ENCODE data around the gene TSEN2.
"Not testable (repeated sequence)": the region's sequence is repeated elsewhere in the genome, so short reads cannot be mapped to it uniquely, and the experiment has no call there.

The TSEN2 gene

DNA sequence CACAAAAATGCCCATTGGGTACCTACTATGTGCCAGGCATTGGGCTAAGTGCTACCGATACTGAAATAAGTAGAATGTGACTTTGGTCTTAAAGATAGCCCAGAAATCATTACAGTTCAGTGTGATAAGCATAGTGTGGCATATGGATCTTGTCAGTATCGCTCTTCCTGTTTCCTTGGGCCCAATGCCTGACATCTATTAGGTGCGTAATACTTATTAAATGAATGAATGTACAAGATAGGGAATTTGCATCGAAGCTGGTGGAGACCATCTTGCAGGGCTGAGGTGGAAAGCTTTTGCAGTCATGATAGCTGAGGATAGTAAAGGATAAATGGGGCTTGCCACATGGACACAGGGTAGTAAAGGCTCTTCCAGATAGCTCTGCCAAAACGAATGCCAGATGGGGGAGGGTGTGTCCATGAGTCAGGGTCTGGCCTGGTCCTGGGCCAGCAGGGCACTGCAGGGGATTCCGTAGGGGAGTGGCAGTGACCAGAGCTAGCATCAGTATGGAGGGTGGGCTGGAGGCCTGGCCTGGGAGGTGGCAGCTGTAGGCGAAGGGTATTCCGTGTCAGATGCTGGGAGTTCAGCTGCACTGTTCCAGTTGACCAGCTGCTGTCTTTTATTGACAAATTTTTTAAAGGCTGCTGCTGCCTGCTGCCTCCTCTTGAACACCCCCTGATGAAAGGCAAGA lies 23.5 kb downstream of the TSEN2 start:
- DNase-seq, result no peak

DNA sequence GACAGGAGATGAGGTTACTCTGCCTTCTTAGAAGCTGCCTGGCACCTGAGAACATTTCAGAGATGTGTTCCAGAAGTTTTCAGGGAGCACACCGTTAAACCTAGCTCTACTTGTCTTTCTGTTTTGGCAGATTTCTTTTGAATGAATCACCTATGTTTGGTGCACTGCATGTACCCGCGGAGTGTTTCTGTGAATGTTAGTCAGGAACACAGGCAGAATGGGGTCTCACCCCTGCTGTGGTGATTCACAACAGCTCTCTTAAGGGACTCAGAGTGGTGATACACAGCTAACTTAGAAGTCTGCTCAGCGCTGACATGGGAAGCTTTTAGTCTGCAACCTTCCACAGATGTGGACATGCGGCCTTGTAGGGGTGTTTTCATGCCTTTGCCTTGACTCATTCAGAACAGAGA lies 24.0 kb downstream of the TSEN2 start:
- DNase-seq, result no peak

DNA sequence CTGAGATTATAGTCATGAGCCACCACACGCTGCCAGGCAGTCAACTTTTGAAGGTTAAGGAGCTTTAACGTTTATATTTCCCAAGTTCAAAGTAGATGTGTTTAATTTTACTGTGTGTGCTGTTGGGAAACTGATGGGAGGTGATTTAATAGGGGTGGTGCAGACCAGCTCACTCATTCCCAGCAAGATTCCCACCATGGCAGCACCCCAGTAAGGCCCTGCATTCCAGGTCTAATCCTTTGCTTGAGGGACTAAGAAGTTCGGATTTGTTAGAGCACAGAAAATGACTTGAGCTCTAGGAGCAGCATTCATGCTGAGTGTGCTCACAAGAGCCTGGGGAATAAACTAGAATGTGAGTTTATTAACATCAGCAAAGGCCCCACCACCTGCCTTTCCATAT lies 25.2 kb downstream of the TSEN2 start:
- no peak for DNase-seq

DNA sequence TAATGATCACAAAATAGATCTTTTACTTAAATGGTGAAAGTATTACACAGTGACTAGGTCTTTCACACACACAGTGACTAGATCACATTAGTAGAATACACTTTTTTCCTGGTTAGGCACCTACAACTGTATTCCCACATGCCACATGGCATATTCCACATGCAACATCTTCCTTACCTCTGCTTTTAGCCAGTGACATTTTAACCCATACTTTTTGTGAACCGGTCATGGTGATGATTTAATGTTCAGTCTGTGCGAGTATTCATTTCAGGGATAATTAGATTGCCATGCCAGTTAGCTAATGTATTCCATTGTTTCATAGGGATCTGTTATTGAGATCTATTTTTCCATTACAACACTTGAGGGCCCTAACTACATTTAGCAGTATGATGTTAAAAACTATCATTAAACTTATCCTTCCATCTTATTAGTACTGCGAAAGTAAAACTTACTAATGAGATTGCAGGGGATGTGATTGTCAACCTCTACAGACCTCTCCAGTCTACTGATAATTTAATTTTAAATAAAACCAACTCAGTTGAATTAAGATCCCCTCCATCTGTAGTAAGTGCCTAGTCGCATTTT lies 28.3 kb downstream of the TSEN2 start:
- no peak for DNase-seq

DNA sequence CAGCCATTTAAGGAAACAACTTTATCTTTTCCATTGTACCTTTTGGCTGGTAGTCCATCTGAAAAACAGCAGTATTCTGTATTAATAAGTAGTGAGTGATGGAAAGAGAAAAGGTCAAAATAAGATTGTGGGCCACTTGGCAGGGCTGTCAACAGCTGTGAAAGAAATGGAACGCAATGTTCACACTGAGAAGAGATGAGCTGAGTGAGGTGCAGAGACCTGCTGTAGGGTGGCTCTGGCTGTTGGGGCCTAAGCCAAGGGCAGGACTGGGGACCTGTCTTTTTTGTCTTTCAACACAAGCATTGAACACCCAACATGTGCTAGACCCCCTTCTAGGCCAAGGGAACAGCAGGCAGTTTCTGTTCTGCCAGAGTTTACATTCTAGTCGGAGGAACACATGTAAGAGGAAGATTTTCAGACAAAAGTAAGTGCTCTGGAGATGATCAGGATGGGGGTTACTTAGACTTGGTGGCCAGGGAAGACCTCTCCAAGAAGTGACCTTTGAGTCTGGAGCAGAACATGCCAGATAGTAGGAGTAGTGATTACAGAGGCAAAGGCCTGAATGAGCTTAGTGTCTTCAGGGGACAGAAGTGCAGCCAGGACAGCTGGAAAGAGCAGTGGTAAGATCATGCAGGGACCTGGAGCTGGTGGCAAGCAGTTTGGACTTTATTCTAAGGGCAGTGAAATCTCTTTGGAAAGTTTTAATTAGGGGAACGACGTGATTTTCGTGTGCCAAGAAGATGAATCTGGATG lies 29.6 kb downstream of the TSEN2 start:
- DNase-seq, result no peak

DNA sequence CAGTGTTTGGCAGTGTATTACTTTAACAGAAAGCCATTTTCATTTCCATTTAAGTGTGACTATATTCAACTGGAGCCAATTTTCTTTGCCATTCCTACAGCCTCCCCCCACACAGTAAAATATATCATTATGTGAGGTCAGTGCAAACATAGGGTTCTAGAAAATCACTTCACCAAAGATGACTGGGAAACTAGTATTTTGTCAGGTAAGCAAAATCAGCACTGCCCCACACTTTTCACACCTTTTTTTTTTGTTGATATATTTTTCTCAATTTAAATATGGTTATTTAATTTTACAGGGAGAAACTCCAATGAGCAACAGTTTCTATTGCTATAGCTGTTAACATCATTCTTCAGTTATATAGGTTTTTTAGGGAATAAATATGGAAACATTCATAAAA lies 31.4 kb downstream of the TSEN2 start:
- no peak for DNase-seq

DNA sequence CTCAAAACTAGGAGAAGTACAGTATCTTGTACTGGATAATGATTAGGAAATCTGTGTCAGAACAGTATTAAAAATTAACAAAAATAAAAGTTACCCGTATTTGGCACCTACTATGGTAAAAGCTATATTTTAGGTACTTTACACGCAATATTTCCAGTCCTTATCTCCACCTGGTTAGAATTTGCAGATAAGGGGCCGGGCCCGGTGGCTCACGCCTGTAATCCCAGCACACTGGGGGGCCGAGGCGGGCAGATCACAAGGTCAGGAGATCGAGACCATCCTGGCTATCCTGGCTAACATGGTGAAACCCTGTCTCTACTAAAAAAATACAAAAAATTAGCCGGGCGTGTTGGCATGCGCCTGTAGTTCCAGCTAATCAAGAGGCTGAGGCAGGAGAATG lies 32.6 kb downstream of the TSEN2 start:
- no peak for DNase-seq

DNA sequence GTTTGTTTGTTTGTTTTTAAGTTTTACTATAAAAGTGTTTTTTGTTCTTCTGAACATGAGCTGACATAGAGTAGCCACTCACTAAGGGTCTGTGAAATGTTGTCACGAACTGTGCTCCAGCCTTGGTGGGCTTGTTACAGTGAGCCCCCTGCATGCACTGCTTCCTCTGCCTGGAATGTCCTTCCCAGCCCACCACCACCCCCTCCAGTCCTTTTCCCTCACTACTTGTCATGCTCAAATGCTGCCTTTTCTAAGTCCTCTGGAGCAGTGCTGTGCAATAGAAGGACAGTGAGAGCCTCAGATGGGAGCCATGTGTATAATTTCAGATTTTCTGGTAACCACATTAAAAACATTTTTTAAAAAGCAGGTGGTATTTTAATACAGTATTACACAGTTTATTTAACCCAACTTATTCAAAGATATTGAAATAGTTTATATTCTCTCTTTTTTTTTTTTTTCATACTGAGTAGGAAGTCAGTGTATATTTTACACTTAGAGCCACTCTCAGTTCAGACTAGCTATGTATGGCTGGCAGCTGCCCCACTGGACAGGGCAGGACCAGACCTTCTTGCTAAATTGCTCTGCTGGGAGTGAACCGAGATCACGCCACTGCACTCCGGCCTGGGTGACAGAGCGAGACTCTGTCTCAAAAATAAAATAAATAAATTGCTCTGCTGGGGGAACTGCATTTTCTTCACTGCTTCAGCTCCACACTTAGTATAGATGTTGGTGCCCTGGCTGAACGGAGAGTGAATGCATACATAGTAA lies 34.2 kb downstream of the TSEN2 start:
- no peak for DNase-seq

DNA sequence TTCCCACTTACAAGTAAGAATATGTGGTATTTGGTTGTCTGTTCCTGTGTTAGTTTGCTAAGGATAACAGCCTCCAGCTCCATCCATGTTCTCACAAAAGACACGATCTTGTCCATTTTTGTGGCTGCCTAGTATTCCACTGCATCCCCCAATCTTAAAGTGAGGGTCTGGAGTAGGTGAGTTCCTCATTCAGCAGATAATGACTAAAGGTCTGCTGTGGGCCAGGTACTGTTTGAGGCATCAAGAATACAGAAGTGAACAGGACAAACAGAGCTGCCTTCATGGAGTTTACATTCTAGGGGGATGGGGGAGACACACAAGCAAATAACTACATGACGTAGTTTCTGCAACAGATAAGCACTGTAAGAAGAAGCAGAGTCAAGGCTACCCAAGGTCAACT lies 36.7 kb downstream of the TSEN2 start:
- no peak for DNase-seq

DNA sequence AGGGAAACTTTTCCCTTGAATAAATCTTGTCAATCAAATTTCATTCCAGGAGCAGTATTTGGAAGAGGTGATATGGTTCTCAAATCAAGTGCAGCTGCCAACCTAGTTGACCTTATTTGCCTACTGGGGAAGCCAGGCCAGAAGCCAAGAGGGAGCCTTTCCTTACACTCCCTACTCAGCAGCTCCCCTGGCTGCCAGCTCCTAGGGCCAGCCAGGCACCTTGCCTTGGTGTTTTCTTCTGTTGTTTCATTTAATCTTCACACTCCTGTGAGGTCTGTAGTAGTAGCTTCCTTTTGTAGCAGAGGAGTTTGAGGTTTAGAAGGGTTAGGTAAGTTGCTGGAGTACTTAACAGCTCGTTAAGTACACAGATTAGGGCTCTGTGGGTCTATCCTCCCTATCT lies 38.4 kb downstream of the TSEN2 start:
- no peak for DNase-seq

DNA sequence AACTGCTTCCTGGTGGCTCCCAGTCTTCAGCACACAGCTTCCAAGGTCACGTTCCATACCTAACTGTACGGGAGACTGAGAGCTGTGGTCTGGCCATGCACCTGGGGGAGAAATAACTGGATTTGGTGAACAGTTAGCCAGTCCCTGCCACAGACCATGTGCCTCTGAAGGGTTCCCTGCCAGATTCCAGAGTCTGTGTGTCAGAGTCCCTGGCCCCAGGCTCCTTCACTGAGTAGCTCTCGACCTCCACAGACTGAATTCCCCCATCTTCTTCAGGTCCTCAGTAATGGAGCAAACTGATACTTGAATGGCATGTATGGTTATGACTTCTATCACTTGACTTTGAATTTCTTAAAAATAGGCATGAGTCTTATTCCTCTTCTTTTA lies 43.5 kb downstream of the TSEN2 start:
- no peak for DNase-seq

DNA sequence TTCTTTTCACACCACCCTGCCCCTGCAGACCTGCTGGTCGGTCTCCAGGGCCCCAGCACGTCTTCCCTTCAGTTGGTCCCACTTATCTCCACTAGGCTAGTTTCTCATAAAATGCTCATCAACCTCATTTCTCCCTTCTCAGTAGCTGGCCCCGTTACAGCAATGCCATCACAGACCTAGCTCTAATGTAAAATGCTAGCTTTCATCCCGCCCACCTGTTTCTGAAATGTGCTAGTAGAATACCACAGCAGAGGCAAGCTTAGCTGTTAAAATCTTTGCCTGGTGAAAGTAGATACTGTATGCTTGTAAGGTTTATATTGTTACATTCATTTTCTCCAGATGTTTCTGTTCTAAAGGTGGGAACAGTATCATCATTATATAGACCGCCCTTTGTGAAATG lies 47.9 kb downstream of the TSEN2 start:
- no peak for DNase-seq

DNA sequence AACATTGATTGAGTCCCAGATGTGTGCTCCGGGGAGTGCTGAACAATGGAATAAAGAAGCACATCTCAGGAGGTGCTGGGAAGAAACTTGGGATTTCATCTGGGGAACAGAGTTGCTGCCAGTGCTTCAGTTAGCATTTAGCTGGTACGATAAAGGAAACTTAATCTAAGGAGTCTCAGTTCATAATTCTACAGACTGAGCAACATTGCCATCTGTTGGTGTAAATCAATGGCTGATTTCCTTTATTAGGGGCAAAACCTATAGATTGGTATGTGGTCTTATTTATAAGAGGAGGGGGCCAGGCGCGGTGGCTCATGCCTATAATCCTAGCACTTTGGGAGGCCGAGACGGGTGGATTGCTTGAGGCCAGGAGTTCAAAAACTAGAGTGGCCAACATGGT lies 52.1 kb downstream of the TSEN2 start:
- no peak for DNase-seq

DNA sequence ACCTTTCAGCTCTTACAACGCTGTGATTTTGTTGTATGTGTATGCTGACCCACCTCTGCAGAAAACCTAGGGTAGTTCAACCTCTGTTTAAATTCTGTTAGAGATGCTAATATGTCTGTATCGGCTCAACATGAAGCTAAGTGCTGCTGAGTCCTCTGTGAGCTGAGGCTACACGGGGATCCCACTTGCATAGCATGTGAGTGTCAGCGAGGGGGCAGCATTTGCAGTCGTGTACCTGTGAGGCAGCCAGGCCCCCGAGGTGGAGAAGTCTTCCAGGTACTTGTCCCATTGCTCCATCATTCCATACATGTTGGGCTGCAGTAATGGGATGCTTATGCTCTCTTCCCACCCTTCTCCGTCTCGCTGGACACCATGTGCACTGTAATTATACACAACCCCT lies 57.3 kb downstream of the TSEN2 start:
- DNase-seq, result no peak

DNA sequence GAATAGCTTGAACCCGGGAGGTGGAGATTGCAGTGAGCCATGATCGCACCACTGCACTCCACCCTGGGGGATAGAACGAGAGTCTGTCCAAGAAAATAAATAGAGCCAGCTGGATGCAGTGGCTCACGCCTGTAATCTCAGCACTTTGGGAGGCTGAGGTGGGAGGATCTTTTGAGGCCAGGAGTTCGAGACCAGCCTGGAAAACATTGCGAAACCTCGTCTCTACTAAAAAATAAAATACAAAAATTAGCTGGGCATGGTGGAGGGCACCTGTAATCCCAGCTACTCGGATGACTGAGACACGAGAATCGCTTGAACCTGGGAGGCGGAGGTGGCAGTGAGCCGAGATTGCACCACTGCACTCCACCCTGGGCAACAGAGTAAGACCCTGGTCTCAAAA lies 59.2 kb downstream of the TSEN2 start:
- not testable (repeated sequence) for DNase-seq

DNA sequence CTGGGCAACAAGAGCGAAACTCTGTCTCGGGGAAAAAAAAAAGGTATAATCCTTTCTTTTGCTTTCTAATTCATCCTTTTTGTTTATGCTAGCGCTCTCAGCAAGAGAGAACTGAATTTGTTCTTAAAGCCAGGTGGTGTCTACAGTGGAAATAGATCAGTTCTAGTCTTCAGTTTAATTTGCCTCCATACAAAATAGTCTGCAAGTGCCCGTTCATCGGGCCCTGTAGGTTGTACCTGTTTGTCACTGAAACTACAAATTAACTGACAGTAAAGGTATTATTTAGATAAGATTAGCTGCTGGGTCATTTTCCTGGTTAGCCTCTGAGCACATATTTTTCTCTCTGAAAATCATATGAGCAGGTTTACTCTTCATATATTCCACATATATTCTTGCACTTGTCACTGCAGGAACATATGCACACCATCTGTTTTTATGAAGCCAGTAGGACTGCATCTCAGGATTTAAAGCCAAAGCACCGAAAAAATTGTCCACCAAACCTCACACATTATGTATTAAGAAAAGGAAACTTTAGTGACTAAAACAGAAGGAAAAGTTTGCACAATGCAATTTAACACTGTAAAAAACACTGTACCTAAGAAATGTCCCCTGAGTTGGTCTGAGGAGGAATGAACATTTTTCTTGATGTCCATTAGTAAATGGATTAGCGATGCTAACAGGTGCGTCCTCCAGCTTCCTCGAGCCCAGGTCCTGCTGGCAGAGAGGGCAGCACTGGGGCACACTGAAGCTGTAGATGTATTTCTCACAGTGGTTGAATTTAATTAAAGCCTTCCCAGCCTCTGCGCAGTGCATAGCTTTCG lies 60.6 kb downstream of the TSEN2 start:
- no peak for DNase-seq

DNA sequence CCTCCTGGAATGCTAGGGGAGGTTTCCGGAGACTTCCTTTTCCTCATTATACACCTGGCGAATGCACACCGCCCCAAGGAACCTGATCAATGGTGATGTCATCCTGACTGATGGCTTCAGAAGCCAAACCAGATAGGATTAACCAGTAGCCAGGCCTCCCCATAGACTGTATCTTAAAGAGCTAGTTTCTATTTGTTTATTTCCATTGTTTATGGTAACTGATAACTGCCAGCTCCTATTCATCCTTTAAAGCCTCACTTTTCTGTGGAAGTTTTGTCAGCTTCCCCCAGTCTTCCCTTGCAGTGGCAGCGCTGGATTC lies 61.2 kb downstream of the TSEN2 start, which contains the start of gene MKRN2OS:
MKRN2OS (minus strand) TSS at position 27 of the 319 bp plus-strand sequence. CDS start 35 bp downstream, outside the sequence.
- no peak for DNase-seq

DNA sequence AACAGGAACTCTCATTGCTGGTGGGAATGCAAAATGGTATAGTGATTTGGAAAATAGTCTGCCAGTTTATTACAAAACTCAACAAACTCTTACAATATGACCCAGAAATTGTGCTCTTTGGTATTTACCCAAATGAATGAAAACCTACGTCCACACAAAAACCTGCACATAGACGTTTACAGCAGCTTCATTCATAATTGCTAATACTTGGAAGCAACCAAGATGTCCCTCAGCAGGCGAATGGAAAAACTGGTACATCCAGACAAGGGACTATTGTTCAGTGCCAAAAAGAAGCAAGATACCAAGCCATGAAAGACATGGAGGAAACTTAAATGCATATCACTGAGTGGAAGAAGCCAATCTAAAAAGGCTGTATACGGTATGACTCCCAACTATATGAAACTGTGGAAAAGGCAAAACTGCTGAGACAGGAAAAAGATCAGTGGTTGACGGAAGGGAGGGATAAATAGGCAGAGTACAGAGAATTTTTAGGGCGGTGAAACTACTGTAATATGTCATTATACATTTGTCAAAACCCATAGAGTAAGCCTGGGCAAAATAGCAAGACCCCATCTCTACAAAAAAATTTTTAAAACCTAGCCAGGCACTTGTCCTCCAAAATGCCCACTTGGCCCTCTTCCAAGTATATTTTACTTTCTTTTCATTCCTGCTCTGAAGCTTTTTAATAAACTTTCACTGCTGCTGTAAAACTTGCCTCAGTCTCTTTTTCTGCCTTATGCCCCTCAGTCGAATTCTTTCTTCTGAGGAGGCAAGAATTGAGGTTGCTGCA lies 65.9 kb downstream of the TSEN2 start:
- DNase-seq, result no peak

DNA sequence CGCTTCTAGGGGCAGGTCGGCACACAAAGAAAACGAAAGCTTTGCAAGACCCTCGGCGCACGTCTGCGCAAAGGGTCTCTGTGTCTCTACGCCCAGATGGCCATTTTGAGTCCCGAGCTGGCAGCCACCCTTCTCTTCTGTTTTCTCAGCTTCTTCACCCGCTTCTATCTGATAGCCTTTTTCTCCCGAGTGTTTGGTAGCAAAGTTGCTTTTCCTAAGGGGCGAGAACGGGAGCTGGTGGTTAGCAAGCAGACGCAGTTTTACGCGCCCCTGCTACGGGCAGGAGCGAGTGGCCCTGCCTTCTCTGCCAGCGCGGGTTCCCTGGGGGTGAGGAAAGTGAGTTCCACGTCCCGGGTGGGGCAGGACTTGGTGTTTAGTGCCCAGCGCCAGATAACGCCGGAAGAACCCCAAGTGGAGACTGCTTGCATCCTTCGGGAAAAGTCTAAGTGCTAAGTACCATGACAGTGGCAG lies 69.7 kb downstream of the TSEN2 start:
- no peak for DNase-seq

DNA sequence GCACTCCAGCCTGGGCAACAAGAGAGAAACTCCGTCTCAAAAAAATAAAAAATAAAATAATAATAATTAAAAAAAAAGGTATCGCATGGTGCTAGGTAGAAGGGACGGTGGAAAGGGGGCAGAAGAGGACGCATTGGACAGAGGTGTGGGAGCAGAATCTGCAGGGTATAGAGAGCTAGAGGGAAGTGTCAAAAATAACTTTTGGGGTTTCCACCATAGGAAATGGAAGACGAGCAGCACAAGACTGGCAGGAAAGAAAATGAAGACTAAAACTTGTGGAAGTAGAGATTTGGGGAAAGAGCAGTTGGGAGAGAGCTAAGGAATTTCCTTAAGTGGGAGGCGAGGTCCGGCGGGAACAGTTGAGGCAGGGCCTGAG lies 72.0 kb downstream of the TSEN2 start:
- no peak for DNase-seq

DNA sequence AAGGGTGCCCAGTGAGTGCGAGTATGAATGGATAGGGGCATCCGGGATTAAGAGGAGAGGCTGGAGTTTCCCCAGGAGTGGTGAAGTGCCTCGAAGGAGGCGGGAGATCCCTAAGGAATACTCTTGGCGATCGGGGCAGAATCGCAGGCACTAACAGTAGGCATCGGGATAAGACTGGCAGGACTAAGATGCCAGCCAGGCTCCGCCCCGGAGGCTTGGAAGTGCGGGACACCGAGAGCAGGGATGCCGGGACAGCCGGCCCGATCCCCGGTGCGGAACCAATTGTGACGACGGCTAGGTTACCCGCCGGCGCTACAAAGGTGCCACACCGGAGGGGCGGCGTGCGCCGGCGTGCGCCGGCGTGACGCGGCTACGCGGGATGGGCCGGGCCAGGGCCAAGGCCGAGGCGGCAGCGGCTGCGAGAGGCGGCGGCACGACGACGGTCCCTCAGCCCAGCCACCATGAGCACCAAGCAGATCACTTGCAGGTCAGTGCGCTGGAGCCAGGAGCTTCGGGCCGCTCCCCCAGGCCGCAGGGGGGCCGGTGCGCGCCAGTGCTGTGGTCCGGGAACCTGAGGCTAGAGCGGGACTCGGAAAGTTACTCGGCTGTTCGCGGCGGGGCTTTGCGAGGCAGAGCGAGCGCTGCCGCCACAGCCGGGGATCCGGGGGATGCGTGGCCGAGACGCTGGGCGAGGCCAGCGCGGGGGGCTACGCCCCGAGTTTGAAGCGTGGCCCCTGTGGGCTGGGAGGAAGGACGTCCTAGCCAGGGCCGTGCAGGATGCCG lies 72.6 kb downstream of the TSEN2 start, which contains the start of gene MKRN2:
MKRN2 (plus strand) TSS at position 398 of the 783 bp plus-strand sequence; CDS start at position 462, 64 bp downstream.
- peak; percentile 82 to 85 (median 84) for DNase-seq

All from NCI-H1417 (cell line).